GM12872 (cell line): ENCODE measurements around the gene SLC9A7.

ENCODE experiments used
- TF ChIP-seq, protein P1 (sequence below): IDR thresholded peaks from 3 replicates; pipeline ENCODE4 v1.5.1; 2011; ENCODE audit warnings: low read depth, mild to moderate bottlenecking, low read length, moderate library complexity; ENCODE audit not compliant: insufficient read depth

The SLC9A7 gene

DNA sequence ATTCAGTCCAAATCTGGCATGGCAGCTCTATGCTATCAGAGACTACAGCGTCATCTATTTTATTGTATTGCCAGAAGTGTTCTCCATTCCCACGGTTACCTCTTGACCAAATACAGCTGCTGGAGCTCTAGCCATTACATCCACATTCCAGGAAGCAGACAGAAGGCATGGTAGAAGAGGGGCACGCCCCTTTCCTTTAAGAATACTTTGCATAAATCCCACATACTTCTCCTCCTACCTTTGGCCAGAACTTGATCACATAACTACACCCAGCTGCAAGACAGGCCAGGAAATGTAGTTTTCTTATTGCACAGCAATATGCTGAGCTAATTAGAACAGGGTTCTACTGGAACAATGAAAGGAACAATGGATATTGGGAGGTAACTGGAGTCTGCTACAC lies 14.9 kb downstream of the SLC9A7 start:
- TF ChIP-seq, protein P1, sequence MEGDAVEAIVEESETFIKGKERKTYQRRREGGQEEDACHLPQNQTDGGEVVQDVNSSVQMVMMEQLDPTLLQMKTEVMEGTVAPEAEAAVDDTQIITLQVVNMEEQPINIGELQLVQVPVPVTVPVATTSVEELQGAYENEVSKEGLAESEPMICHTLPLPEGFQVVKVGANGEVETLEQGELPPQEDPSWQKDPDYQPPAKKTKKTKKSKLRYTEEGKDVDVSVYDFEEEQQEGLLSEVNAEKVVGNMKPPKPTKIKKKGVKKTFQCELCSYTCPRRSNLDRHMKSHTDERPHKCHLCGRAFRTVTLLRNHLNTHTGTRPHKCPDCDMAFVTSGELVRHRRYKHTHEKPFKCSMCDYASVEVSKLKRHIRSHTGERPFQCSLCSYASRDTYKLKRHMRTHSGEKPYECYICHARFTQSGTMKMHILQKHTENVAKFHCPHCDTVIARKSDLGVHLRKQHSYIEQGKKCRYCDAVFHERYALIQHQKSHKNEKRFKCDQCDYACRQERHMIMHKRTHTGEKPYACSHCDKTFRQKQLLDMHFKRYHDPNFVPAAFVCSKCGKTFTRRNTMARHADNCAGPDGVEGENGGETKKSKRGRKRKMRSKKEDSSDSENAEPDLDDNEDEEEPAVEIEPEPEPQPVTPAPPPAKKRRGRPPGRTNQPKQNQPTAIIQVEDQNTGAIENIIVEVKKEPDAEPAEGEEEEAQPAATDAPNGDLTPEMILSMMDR, result no peak

DNA sequence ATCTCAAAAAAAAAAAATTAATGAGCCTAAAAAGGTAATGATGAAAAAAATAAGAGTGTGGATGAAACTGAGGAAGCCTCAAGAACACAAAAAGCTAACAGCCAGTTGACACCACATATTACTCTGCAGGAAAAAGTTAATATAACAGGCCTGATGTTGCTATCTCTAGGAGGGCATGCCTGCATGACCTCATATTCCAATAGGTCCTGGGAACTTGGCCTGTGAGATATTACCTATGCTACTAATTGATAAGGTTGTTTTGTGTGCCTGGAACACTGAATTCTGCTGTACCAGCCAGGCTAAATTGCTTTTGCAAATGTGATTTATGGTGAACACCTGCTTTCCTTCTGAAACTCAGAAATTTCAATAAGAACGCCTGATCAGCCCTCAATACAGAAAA lies 15.9 kb downstream of the SLC9A7 start:
- TF ChIP-seq, protein P1, result no peak

DNA sequence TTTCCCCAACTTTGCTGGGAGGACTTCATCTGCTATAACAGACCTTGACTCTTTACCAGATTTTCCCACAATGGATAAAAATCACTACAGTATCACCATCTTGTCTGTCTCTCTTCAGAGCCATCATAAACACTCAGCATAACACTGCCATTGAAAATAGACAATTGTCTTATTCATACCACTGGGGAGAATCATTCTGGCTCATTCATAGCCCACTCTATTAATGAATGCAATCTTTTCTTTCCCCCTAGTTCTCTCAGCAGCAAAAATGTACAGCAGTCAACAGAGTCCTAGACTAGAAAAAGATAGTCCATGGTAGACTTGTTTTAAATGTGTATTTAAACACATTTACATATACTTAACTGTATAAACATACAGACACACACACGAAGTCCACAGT lies 19.2 kb downstream of the SLC9A7 start:
- TF ChIP-seq, protein P1, result no peak

- TF ChIP-seq, protein P1, result no peak
These were observed 21.5 kb downstream of the SLC9A7 start for GRCh38 chrX:46737462-46737861.

DNA sequence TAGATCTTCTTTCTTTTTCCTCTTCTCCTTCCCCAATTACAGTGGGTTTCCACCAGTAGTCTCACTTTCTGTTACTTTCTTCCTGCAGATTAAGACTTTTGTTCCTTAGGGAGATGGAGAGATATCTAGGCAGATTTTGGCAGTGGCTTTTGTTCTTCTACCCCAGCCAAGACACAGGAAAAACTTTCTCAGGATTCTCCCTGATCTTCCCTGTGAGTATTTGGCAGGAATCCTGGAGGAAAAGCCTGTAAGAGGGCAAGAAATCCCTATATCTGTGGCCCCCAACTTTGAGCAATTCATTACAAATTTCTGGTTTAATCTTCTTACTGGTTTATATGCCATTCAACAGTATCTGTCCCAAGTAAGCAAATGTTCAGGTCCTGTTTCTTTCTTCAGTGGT lies 21.9 kb downstream of the SLC9A7 start:
- TF ChIP-seq, protein P1, result no peak

DNA sequence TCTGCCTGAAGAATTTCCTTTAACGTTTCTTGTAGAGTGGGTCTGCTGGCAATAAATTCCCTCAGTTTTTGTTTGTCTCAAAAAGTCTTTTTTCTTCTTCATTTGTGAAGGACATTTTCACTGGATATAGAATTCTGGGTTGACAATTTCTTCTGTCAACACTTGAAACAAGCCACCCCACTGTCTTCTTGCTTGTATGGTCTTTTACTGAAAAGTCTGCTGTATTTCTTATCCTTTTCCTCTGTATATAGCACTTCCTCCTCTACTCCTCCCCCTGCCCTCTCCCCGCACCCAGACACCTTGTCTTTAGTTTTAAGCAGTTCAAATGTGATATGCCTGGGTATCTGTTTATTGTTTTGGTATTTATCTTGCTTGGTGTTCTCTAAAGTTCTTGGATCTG lies 23.3 kb downstream of the SLC9A7 start:
- TF ChIP-seq, protein P1, result no peak

DNA sequence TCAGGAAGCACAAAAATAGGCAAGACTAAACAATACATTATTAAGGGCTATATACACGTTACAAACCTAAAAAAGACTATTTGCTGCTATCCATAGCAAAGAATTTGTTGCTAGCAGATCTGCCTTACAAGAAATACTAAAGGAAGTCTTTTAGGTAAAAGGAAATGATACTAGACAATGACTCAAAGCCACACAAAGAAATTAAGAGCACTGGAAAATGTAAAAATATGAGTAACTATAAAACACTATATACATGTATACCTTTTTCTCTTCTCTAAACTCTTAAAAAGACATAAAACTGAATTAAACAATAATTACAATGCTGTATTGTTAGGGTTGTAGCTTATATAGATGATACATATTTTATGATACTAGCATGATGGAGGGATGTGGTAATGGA lies 25.7 kb downstream of the SLC9A7 start:
- TF ChIP-seq, protein P1, result no peak

GRCh38 chrX:46730765-46731164 lies 28.2 kb downstream of the SLC9A7 start:
- TF ChIP-seq, protein P1, result no peak
